K562 (cell line): ENCODE measurements around the gene FBXO4. TPM values are rescaled to one million over a fixed set of nuclear protein-coding genes. Genes with fewer than 3 reads are reported as not detected.

Experiments
- HDAC3 ChIP-seq: fragments of 450-650 bp; IDR thresholded peaks from 2 replicates; pipeline ENCODE4 v1.6.1; 2018; ENCODE audit warnings: borderline replicate concordance, mild to moderate bottlenecking, moderate library complexity; ENCODE audit not compliant: partially characterized antibody
- POLR3G ChIP-seq: IDR thresholded peaks from 2 replicates; pipeline ENCODE4 v1.6.1; 2011; ENCODE audit not compliant: insufficient read length, insufficient replicate concordance; ENCODE audit errors: extremely low read depth
- POU5F1 ChIP-seq: fragments of 150-350 bp; IDR thresholded peaks from 2 replicates; pipeline ENCODE4 v1.6.1; 2014; ENCODE audit warnings: borderline replicate concordance, low read length, low read depth, mild to moderate bottlenecking; ENCODE audit not compliant: partially characterized antibody
- polyA plus RNA-seq, 8 experiments: library from polyadenylated mRNA; depleted of rRNA in 4 of 8; stranded (reverse) in 5 of 8; unstranded in 3 of 8; fragments of >200 nt; fragmentation: Nextera tagmentation in 2 of 8; fragmentation: Illumina TruSeq in 1 of 8; extraction: Ambion mirVana in 2 of 8; extraction: Trizol in 1 of 8; gene quantifications; 2 replicates each; pipeline versions ENCODE4 v1.2.1 to v1.2.3, GENCODE V29; 2011 to 2014; ENCODE audit warnings: inconsistent platforms in 1 of 8, missing spikeins in 1 of 8
- total RNA-seq, 7 experiments: library from RNA; depleted of rRNA in 6 of 7; stranded (reverse); fragments of >200 nt in 6 of 7; fragmentation: Illumina TruSeq in 2 of 7; extraction: Trizol in 2 of 7; gene quantifications; 2 replicates each; pipeline versions ENCODE4 v1.2.1 to v1.2.3, GENCODE V29; 2011 to 2021; ENCODE audit warnings: low replicate concordance in 1 of 7
- TF ChIP-seq, protein P1 (sequence below): fragments of 150-350 bp; conservative IDR thresholded peaks from 2 replicates; pipeline ENCODE4 v1.6.1; 2014; ENCODE audit warnings: low read length
- TF ChIP-seq, protein P2 (sequence below): fragments of 200-800 bp; sonication (Bioruptor generic); IDR thresholded peaks from 2 replicates; pipeline ENCODE4 v1.6.1; 2017; ENCODE audit warnings: missing genetic modification characterization, missing compliant biosample characterization
- TF ChIP-seq, protein P3 (sequence below): IDR thresholded peaks from 3 replicates; pipeline ENCODE4 v1.6.1; 2011; ENCODE audit warnings: borderline replicate concordance, mild to moderate bottlenecking, moderate library complexity; ENCODE audit not compliant: insufficient read length; ENCODE audit errors: extremely low read depth
- TF ChIP-seq, protein P4 (sequence below): fragments of 200-600 bp; sonication (generic); IDR thresholded peaks from one replicate; pipeline ENCODE4 v1.6.1; 2012; ENCODE audit warnings: mild to moderate bottlenecking, low read depth, low read length, inconsistent platforms

Gene FBXO4
- total and polyA plus RNA-seq, 9 of the 15 experiments (the other 6 are each of a cell fraction or from before 2014, with no cell fraction given), result 5.9 to 33.4 (median 19.6) TPM

DNA sequence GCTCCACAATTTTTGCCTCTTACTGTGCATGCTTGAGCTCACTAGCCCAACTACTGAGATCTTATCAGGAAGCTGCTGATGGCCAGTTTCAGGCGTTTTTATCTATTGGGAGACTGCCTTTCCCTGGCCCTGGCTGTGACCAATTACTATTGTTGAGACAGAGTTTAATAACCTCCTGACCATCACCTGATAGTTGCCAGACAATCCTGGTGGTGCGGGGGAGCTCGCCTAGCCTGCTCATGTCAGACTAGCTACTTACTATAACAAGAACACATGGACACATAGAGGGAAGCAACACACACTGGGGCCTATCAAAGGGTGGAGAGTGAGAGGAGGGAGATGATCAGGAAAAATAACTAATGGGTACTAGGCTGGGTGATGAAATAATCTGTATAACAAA, 41.8 kb upstream of the FBXO4 start (continued):
- TF ChIP-seq, protein P1, sequence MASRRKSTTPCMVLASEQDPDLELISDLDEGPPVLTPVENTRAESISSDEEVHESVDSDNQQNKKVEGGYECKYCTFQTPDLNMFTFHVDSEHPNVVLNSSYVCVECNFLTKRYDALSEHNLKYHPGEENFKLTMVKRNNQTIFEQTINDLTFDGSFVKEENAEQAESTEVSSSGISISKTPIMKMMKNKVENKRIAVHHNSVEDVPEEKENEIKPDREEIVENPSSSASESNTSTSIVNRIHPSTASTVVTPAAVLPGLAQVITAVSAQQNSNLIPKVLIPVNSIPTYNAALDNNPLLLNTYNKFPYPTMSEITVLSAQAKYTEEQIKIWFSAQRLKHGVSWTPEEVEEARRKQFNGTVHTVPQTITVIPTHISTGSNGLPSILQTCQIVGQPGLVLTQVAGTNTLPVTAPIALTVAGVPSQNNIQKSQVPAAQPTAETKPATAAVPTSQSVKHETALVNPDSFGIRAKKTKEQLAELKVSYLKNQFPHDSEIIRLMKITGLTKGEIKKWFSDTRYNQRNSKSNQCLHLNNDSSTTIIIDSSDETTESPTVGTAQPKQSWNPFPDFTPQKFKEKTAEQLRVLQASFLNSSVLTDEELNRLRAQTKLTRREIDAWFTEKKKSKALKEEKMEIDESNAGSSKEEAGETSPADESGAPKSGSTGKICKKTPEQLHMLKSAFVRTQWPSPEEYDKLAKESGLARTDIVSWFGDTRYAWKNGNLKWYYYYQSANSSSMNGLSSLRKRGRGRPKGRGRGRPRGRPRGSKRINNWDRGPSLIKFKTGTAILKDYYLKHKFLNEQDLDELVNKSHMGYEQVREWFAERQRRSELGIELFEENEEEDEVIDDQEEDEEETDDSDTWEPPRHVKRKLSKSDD, result no peak
- TF ChIP-seq, protein P2, sequence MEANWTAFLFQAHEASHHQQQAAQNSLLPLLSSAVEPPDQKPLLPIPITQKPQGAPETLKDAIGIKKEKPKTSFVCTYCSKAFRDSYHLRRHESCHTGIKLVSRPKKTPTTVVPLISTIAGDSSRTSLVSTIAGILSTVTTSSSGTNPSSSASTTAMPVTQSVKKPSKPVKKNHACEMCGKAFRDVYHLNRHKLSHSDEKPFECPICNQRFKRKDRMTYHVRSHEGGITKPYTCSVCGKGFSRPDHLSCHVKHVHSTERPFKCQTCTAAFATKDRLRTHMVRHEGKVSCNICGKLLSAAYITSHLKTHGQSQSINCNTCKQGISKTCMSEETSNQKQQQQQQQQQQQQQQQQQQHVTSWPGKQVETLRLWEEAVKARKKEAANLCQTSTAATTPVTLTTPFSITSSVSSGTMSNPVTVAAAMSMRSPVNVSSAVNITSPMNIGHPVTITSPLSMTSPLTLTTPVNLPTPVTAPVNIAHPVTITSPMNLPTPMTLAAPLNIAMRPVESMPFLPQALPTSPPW (CRISPR knock-in tag), result peak; percentile 21; the same call in 1 of the 2 replicates
- TF ChIP-seq HDAC3 (peak; percentile 71), POLR3G (no peak), POU5F1 (no peak)
- TF ChIP-seq, protein P3, sequence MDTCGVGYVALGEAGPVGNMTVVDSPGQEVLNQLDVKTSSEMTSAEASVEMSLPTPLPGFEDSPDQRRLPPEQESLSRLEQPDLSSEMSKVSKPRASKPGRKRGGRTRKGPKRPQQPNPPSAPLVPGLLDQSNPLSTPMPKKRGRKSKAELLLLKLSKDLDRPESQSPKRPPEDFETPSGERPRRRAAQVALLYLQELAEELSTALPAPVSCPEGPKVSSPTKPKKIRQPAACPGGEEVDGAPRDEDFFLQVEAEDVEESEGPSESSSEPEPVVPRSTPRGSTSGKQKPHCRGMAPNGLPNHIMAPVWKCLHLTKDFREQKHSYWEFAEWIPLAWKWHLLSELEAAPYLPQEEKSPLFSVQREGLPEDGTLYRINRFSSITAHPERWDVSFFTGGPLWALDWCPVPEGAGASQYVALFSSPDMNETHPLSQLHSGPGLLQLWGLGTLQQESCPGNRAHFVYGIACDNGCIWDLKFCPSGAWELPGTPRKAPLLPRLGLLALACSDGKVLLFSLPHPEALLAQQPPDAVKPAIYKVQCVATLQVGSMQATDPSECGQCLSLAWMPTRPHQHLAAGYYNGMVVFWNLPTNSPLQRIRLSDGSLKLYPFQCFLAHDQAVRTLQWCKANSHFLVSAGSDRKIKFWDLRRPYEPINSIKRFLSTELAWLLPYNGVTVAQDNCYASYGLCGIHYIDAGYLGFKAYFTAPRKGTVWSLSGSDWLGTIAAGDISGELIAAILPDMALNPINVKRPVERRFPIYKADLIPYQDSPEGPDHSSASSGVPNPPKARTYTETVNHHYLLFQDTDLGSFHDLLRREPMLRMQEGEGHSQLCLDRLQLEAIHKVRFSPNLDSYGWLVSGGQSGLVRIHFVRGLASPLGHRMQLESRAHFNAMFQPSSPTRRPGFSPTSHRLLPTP, result no peak
- TF ChIP-seq, protein P4, sequence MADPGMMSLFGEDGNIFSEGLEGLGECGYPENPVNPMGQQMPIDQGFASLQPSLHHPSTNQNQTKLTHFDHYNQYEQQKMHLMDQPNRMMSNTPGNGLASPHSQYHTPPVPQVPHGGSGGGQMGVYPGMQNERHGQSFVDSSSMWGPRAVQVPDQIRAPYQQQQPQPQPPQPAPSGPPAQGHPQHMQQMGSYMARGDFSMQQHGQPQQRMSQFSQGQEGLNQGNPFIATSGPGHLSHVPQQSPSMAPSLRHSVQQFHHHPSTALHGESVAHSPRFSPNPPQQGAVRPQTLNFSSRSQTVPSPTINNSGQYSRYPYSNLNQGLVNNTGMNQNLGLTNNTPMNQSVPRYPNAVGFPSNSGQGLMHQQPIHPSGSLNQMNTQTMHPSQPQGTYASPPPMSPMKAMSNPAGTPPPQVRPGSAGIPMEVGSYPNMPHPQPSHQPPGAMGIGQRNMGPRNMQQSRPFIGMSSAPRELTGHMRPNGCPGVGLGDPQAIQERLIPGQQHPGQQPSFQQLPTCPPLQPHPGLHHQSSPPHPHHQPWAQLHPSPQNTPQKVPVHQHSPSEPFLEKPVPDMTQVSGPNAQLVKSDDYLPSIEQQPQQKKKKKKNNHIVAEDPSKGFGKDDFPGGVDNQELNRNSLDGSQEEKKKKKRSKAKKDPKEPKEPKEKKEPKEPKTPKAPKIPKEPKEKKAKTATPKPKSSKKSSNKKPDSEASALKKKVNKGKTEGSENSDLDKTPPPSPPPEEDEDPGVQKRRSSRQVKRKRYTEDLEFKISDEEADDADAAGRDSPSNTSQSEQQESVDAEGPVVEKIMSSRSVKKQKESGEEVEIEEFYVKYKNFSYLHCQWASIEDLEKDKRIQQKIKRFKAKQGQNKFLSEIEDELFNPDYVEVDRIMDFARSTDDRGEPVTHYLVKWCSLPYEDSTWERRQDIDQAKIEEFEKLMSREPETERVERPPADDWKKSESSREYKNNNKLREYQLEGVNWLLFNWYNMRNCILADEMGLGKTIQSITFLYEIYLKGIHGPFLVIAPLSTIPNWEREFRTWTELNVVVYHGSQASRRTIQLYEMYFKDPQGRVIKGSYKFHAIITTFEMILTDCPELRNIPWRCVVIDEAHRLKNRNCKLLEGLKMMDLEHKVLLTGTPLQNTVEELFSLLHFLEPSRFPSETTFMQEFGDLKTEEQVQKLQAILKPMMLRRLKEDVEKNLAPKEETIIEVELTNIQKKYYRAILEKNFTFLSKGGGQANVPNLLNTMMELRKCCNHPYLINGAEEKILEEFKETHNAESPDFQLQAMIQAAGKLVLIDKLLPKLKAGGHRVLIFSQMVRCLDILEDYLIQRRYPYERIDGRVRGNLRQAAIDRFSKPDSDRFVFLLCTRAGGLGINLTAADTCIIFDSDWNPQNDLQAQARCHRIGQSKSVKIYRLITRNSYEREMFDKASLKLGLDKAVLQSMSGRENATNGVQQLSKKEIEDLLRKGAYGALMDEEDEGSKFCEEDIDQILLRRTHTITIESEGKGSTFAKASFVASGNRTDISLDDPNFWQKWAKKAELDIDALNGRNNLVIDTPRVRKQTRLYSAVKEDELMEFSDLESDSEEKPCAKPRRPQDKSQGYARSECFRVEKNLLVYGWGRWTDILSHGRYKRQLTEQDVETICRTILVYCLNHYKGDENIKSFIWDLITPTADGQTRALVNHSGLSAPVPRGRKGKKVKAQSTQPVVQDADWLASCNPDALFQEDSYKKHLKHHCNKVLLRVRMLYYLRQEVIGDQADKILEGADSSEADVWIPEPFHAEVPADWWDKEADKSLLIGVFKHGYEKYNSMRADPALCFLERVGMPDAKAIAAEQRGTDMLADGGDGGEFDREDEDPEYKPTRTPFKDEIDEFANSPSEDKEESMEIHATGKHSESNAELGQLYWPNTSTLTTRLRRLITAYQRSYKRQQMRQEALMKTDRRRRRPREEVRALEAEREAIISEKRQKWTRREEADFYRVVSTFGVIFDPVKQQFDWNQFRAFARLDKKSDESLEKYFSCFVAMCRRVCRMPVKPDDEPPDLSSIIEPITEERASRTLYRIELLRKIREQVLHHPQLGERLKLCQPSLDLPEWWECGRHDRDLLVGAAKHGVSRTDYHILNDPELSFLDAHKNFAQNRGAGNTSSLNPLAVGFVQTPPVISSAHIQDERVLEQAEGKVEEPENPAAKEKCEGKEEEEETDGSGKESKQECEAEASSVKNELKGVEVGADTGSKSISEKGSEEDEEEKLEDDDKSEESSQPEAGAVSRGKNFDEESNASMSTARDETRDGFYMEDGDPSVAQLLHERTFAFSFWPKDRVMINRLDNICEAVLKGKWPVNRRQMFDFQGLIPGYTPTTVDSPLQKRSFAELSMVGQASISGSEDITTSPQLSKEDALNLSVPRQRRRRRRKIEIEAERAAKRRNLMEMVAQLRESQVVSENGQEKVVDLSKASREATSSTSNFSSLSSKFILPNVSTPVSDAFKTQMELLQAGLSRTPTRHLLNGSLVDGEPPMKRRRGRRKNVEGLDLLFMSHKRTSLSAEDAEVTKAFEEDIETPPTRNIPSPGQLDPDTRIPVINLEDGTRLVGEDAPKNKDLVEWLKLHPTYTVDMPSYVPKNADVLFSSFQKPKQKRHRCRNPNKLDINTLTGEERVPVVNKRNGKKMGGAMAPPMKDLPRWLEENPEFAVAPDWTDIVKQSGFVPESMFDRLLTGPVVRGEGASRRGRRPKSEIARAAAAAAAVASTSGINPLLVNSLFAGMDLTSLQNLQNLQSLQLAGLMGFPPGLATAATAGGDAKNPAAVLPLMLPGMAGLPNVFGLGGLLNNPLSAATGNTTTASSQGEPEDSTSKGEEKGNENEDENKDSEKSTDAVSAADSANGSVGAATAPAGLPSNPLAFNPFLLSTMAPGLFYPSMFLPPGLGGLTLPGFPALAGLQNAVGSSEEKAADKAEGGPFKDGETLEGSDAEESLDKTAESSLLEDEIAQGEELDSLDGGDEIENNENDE, result no peak
